GM21723 (cell line): Measurements from ENCODE around the gene RFNG.

Source experiments
- ATAC-seq: cut with Tn5 transposase; IDR thresholded peaks from one replicate; pipeline ENCODE4 v1.9.1; 2021; ENCODE audit warnings: mild to moderate bottlenecking, moderate library complexity; ENCODE audit not compliant: unreplicated experiment

The RFNG gene

DNA sequence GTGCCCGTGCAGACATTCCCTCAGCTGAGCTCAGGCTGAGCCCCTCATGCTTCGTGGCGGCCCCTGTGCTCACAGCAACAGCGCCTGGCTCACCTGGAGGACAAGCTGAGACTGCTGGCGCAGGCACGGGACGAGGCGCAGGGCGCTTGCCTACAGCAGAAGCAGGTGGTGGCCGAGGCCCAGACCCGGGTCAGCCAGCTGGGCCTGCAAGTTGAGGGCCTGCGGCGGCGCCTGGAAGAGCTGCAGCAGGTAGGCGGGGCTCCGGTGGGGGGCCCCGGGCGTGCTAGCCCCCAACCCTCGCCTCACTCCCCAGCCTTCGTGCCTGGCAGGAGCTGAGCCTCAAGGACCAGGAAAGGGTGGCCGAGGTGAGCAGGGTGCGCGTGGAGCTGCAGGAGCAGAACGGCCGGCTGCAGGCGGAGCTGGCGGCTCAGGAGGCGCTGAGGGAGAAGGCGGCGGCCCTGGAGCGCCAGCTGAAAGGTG lies 21.6 kb downstream of the RFNG start:
- ATAC-seq: no peak

GRCh38 chr17:82029391-82029790 lies 22.2 kb downstream of the RFNG start:
- no peak for ATAC-seq

DNA sequence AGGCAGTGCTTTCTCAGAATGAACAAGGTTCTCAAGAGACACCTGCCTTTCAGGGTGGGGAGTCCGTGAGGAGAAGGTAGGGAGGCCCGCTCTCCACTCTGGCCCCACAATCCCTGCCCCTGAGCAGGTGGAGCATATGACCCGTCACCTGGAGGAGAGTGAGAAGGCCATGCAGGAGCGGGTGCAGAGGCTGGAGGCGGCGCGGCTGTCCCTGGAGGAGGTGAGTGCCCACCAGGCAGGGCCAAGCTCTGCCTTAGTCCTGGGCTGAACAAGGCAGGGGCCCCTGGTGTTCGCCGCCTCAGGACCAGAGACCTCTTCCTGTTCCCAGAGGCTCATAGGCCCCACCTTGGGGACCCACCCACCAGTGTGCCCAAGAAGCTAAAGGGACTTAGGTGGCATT lies 22.6 kb downstream of the RFNG start:
- ATAC-seq: no peak

DNA sequence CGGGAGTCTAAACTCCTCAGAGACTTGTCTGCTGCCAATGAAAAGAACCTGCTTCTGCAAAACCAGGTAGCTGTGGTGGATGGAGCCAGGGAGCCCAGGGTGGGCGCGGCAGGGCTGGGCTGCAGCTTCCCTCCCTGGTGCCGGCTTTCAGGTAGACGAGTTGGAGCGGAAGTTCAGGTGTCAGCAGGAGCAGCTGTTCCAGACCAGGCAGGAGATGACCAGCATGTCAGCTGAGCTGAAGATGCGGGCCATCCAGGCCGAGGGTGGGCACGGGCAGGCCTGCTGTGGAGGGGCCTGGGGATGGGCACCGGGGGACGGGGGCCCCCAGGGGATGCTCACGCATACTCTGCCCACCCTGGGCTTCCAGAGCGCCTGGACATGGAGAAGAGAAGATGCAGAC lies 23.4 kb downstream of the RFNG start:
- ATAC-seq: no peak

GRCh38 chr17:82025401-82026107 lies 26.1 kb downstream of the RFNG start:
- ATAC-seq: no peak

DNA sequence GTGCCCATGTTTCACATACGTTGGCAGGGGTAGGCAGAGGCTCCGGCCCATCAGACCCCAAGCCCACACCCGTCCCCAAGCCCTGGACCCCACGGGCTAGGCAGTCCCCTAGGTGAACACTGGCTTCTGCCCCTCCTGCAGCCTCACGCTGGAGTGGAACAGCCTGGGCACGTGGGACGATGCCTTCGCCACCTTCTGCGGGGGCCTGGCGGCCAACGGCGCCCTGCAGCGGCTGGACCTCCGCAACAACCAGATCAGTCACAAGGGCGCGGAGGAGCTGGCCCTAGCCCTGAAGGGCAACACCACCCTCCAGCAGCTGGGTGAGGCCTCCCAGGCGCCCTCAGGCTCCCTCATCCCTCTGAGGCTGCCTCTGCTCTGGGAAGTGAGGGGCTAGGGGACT lies 26.8 kb downstream of the RFNG start:
- no peak for ATAC-seq

DNA sequence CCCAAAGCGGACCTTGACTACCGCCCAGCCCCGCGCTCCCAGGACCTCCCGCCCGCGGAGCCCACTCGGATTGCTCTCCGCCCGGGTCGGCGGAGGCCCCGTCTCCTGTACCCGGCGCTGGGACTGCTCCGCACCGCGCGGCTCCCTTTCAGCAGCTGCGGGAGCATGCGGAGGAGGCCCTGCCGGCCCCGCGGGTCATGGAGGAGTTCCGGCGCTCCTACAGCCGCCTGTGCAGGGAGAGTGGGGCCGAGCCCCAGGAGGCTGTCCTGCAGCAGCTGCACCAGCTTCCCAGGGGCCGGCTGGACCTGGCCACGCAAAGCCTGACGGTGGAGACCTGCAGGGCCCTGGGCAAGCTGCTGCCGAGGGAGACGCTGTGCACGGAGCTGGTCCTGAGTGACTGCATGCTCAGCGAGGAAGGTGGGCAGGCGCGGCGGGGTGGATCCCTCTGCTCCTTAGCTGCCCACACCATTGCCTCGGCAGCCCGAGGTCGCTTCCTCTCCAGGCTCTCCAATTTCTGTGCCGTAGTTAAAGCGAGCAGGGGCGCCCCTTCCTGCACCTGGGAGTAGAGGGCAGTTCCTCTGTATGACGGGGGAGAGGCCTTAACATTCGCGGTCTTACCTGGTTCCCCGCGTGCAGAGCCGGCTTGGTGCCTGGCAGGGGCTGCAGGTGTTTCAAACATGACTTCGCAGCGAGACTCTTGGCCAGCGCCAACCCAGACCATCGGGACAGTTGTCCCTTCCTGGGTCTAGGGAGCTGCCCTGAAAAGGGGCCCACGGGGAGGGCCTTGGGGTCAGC lies 28.0 kb downstream of the RFNG start:
- ATAC-seq: peak; percentile 8

DNA sequence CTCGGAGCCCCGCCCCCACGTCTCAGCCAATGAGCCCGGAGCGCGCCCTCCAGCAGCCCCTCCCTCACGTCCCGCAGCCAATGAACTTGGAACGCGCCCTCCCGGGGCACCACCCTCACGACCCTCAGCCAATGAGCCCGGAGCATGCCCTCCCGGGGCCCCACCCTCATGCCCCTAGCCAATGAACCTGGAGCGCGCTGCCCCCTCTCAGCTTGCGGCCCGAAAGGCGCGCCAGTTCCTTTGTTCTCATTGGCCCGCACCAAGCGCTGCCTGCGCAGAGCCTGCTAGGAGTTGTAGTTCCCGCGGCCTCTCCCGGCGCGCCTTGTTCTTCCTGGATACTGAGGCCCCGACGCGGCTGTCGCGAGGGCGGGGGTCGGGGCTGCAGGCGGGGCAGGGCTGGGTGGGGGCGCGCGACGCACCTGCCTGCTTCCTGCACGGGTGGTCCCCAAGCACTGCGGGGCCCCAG lies 28.6 kb downstream of the RFNG start, which contains the start of gene LRRC45:
Gene LRRC45, plus strand, starts transcription at position 325 of the 466 bp plus-strand sequence. CDS start 339 bp downstream, outside the sequence.
- peak; percentile 83 for ATAC-seq

- no peak for ATAC-seq
Observed at GRCh38 chr17:82022310-82022980, 29.2 kb downstream of the RFNG start, which contains the start of gene CENPX. CENPX (minus strand) TSS chr17:82022878; CDS start chr17:82022861, 17 bp downstream.

- ATAC-seq: no peak
Observed at GRCh38 chr17:82021900-82022309, 29.7 kb downstream of the RFNG start.

DNA sequence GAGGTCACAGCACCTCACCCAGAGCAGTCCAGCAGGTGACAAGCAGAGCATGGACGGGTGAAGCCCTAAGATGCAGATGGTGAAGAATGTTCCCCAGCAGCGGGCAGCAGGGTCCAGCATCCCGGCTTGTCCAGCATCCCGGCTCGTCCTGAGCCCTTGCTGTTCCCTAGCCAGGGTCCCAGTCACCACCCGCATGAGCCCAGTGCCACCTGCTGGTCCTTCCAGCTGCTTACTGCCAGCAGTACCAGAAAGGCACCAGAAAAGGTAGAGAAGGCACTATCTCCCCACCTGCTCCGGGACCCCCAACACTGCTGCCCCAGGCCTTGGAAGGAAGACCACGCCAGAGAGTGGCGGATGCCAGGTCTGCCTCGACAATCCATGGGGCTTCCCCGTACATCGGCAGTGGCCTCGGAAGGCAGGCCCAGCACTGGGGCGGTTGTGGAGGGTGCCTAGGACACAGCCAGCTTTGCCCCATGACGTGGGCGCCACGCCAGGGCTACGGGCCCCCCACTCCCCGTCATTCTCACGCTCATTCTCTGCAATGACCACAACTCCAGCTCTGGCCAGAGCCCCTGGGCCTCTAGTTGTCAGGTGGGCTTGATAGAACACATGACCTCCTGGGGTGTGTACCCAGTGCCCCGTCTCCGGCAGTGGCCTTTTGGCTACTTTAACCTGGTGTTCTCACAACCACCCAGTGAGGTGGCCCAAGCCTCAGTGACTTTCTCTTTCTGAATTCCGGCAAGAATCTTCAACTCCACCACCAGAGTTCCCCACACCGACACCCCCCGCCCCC lies 30.3 kb downstream of the RFNG start:
- ATAC-seq: no peak

DNA sequence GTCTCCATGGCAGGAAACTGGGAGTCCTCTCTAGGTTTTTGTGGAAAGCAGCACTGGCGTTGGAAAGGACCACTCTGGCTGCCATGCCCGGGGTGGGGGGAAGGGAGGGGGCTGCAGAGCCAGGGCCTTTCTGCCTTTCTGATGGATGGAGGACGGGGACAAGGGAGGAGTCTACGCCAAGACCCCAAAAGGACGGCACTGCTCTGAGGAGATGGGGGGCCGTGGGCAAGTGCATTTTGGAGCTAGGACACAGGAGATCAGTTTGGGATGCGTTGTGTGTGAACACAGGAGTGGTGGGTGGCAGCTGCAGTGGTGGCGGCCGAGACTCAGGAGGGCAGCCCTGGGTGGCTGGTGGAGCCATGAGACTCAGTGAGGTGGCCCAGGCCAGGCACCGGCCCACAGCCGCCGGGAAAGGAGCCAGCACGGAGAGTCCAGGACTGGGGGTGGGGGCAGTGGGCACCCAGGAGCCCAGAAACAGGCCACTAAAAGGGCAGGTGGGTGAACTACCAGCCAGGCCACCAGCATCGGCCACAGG lies 31.0 kb downstream of the RFNG start:
- no peak for ATAC-seq

- ATAC-seq: no peak
Observed at GRCh38 chr17:82019690-82020571, 31.7 kb downstream of the RFNG start.

- no peak for ATAC-seq
Observed at GRCh38 chr17:82018989-82019689, 32.5 kb downstream of the RFNG start.

DNA sequence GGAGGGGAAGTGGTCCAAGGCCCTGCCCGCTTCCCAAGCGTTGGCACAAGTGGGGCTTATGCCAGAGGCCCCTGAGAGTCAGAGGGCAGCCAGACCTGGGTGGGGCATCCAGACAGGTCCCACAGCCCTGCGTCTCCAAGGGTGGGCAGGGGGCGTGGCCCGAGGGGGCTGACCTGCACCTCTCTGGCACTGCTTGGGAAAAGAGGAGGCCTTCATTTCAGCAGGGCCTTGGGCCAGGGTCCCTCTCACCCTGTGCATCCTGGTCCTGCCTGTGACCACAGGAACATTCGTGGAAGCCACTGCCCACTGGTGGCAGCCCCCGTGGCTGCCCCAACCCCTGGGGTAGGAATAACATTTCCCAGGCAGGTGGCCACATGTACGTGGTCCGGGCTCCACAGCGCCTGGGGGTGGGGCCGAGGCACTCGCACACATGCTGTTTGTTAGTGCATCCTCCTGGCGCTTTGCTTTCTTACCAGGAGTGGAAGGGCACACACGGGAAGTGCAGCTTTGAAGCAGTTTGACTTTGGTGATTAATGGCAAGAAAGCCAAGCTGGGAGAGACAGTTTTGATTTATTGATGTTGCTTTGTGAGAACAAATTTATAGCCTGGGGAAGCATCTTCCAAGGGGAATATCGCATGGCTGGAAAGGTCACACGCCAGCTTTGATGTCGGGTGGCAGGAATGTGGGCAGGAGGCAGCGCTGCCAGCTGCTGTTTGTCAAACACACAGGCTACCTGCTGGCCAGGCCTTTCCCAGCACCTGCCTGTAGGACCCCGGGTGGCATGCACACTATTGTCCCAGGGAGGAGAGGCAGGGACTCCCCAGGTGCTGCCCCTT lies 33.2 kb downstream of the RFNG start:
- ATAC-seq: no peak

- no peak for ATAC-seq
Observed at GRCh38 chr17:82017612-82018151, 33.9 kb downstream of the RFNG start.

DNA sequence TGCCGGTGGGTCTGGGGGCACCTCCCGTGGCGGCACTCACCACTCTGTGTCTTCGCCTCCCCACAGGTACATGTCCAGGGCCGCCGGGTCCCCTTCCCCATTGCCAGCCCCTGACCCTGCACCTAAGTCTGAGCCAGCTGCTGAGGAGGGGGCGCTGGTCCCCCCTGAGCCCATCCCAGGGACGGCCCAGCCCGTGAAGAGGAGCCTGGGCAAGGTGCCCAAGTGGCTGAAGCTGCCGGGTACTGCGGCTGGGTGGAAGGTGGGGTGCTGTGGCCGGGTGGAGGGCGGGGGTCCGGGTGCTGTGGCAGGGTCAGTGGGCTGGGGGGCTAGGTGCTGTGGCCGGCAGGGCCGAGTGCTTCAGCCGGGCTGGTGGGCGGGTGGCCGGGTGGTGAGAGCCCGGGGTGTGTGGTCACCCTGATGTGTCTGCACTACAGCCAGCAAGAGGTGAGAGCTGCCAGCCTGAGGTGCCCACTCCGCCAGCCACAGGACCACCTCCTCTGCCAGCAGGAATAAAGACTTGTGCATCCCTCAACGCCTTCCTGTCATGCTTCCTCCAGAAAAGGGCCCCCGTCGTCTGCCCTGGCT lies 34.6 kb downstream of the RFNG start:
- ATAC-seq: no peak
